Mesenteric fat pad (tissue), 1 donor: Measurements from ENCODE around the gene FBXO7. TPM values are rescaled to one million over a fixed set of nuclear protein-coding genes. Genes with fewer than 3 reads are reported as not detected.

Experiments
- DNase-seq: peaks from one replicate; pipeline ENCODE4 v3.0.0-alpha.2; 2020; ENCODE audit warnings: low spot score
- total RNA-seq: library from RNA; stranded (reverse); fragmentation: NEBNext Ultra II Directional; extraction: Animal tissue kit (Norgen Biotek cat#: 25700); gene quantifications from one replicate; pipeline ENCODE4 v1.2.1, GENCODE V29; 2021
- donor health status: DM: yes; HTN: yes; CAD: no.

Gene FBXO7
- total RNA-seq, 1 donor from 2014 or later, result 73.3 TPM

- peak; percentile 64 for DNase-seq
Measured at GRCh38 chr22:32531228-32531627, 56.6 kb downstream of the FBXO7 start.

DNA sequence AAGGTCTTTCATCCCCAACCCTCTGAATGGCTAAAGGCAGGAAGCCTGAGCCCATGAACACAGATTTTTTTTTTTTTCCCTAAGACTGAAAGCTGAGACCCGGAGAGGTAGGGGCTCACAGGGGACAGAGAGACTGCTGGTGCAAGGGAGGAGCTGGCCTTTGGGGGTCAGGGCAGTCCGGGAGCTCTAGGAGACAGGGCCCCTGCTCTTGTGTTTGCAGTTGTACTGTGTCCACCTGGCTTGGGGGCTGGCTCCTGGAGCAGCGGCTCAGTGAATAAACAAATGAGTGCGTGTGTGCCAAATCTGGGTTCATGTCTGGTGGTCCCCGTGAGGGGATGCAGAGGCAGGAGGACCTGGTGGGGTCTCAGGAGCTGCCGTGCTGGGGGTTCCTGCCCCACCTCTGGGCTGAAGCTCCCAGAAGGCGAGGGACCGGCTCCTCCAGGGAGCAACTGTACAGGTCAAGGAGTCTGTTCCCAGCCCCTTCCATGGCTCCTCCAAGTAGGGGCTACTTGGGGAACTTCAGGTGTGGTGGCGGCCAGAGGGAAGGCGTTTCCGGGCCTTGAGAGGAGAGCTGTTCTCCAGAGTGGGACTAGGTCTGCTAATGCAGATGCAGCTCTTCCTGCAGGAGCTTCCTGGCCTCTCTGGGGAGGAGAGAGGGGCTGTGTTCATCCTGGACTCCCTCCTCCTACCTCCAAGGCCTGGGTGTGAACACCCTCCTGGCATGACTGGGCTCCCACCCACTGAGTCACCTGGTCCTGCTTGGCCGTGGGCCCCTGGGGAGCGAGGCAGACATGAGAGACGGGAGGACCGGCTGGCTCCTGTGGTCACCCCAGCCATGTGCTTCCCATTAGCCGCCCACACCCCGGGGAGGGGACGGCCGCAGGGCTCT lies 57.6 kb downstream of the FBXO7 start:
- peak; percentile 92 for DNase-seq

DNA sequence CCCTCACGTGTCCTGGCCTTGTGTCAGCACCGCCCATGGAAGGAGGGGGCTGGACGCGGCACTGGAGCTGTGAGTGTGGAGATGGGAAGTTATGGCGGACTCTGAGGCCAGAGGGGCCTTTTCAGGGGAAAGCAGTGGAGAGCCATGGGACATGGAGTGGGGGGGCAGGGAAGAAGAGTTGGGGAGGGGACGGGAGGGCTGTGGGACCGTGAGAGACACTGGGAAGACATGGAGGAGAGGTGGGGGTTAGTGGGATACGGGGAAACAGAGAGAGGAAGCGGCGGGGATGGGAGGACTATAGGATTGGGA lies 58.2 kb downstream of the FBXO7 start:
- no peak for DNase-seq

GRCh38 chr22:32533265-32534111 lies 58.9 kb downstream of the FBXO7 start:
- peak; percentile 88 for DNase-seq

DNA sequence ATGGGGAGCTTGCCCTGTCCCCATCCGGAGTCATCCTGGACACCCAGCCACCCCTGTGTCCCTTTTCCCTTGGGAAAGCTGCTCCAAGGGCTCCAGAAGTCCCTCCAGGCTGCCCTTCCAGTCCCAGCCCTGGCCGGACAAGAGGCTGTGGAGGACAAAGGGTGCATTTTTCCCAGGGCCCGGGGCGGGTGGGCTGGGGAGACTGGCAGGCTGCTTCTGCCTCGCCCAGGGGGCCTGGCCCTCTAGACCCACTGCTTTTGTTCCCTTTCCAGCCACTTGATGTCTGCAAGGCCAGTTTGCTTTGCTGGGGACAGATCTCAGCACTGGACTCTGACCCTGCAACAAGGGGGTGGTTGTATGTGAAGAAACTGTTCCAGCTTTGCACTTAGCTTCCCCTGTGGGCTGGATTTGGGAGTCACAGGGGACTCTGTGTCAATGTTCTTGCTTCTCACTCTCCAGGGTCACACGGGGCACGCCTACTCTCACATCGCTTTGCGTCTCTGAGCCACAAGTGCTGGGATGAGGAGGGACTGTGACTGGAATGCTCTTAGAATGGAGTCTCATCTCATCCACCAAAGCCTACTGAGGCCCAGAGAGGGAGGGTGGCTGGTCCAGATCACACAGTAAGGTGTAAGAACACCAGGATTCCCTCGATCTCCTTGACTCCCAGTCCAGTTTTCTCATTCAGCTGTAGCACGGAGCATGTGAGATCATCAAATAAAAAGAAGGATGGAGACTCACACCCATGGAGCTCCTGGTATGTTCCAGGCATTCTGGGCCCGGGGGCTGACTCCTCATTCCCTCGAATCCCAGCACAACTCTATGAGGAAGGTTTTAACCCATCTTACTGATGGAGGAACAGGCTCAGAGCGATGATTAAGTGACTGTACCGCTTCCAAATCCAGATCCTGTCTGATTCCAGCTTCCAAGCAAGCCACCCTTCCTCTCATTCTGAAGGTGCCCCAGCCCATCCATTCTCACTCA lies 59.9 kb downstream of the FBXO7 start:
- peak; percentile 73 for DNase-seq

DNA sequence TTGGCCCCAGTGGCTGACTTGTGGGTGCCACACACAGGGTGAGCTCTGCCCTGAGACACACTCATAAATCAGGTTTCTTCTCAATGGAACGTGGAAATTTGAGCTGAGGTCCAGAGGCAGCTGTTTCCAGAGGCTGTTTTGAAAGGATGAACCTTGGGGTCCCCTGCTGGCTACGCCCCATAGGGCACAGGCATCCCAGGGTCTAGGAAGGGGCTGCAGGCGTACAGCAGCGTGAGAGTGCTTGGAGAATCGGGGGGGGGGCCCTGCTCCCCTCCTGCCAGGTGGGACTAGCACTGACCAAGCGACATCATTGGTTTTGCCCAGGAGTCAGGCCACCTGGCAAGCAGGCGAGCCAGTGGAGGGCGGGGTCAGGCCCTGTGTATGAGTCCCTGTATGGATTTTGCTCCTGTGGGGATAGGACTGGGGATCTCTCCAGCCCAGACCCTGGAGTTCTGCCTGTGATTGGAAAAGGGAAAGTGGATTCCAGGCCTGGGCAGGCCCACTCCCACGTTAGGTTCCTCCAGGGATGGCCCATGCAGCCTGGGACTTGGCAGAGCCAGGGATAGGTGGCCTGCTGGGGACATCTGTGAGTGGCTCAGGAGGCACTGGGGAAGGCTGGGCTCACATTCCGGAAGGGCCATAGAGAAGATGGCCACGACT lies 61.0 kb downstream of the FBXO7 start:
- DNase-seq, result peak; percentile 83

- peak; percentile 53 for DNase-seq
Measured at GRCh38 chr22:32536352-32536751, 61.7 kb downstream of the FBXO7 start.

- DNase-seq, result peak; percentile 57
Measured at GRCh38 chr22:32538521-32538920, 63.9 kb downstream of the FBXO7 start.

DNA sequence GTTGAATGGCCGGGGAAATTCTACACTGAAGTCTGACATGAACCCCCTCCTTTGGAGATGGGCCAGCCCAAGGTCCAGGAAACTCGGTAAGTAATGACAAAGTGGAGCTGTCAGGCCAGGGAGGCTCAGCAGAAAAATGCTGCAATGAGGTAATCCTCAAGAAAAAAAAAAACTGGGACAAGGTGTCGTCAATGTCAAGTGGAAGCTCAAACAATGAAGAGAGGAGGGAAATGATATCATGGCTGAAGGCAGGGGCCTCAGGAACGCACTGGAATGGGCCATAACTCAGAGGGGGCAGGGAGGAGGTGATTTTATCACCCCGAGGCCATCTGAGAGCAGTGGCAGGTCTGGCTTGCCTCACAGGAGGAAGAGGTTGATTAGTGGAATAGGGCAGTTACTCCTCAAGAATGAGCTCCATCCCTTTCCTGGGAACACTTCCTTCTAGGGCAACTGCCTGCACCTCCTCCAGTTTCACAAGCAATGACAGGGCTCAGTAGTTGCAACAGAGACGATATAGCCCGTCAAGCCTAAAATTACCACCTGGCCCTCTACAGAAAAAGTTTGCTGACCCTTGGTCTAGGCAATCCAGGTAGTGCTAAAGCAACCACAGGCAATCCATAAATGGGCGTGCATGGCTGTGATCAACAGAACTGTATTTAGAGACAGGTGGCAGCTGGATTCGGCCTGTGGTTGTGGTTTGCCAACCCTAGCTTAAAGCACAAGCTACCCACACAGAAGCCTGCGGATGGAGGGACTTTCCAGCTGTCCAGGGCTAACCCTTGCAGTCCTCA lies 65.2 kb downstream of the FBXO7 start:
- peak; percentile 67 for DNase-seq

- DNase-seq, result peak; percentile 72
Measured at GRCh38 chr22:32541481-32541880, 66.9 kb downstream of the FBXO7 start.

GRCh38 chr22:32542066-32542676 lies 67.6 kb downstream of the FBXO7 start:
- no peak for DNase-seq

- DNase-seq, result peak; percentile 82
Measured at GRCh38 chr22:32542677-32543357, 68.2 kb downstream of the FBXO7 start.

DNA sequence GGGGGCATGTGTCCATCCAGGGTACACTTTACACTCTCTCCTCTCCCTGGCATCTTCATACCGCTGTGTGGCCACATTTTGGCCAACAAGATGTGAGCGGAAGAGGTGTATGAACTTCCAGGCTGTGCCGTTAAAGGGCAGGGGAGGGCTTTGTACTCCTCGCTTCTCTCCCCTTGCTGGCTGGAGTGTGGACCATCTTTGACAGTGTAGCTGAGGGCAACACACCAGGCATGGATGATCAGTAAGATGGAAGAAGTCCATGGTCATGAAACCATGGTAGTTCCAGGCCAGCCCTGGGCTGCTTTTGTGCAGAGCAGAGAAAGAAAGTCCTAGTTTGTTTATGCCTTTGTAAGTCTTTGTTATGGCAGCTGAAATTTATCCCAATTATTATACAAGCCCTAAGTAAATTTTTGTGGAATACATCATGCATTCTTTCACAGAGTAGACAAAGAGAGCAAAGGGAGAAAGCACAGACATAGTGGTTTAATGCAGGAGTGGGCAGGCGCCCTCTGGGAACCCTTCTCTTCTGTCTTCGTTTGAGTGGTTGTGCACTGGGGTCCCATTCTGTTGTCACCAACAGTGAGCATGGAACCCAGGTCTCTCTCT lies 70.4 kb downstream of the FBXO7 start:
- peak; percentile 73 for DNase-seq

DNA sequence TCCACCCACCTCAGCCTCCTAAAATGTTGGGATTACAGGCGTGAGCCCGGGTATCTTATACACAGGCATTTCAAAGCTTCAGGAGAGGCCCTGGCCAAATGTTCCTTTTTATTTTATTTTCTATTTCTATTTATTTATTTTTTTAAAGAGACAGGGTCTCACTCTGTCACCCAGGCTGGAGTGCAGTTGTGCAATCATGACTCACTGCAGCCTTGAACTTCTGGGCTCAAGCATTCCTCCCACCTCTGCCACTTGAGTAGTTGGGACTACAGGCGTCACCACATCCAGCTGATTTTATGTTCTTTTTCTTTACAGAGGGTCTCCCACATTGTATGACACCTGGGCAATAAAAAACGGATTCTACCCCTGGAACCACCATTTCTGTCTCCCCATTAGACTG lies 71.2 kb downstream of the FBXO7 start:
- DNase-seq, result no peak

DNA sequence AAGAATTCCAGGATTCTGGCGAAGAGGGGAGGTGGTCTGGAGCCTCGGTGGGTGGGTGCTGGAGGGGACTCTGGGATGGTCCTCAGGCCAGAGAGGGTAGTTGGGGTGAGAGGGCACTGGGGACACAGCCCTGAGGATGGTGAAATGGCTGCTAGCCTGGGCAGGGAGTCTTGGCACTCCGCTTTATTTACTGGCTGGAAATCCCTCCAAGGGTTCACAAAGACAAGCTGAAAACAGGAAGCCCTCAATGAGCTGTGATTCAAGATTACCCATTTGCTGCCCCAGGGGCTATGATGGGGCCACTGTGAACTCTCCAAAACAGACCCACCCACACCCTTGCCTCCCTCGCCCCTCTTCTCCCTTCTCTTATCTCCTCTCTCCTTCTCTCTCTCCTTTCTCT lies 71.9 kb downstream of the FBXO7 start:
- no peak for DNase-seq

GRCh38 chr22:32546935-32547334 lies 72.3 kb downstream of the FBXO7 start:
- DNase-seq, result no peak

GRCh38 chr22:32548039-32548438 lies 73.4 kb downstream of the FBXO7 start:
- no peak for DNase-seq
